OCI-LY3 (cell line): ENCODE results near the gene PVALB.

Experiments used
- CTCF ChIP-seq: fragments of 200-600, 300-600 bp; sonication (generic); IDR thresholded peaks from 2 replicates; pipeline ENCODE4 v1.5.1; 2014; ENCODE audit warnings: antibody characterized with exemption, low read length, low read depth
- EZH2phosphoT487 ChIP-seq: fragments of 200-600 bp; shearing (Covaris generic); IDR thresholded peaks from 2 replicates; pipeline ENCODE4 v1.6.1; 2018; ENCODE audit warnings: antibody characterized with exemption, mixed run types, low read depth

GRCh38 chr22:36758792-36759271 is 58.0 kb downstream of the PVALB start:
- no peak for TF ChIP-seq CTCF
- TF ChIP-seq EZH2phosphoT487 = no peak
